Measurements from ENCODE around the gene KDM6B.
"Not testable (repeated sequence)": the region's sequence is repeated elsewhere in the genome, so short reads cannot be mapped to it uniquely, and the experiment has no call there.

Gene KDM6B

GRCh38 chr17:7850701-7851437, 16.9 kb downstream of the KDM6B start:
- in situ Hi-C loops (cut with MboI; ENCODE audit: low sequenced_read_pairs) = no loop called here

- in situ Hi-C loops (cut with MboI; ENCODE audit: low sequenced_read_pairs) = no loop called here
These were observed 17.6 kb downstream of the KDM6B start for GRCh38 chr17:7851438-7852261.

- in situ Hi-C loops (cut with MboI; ENCODE audit: low sequenced_read_pairs) = no loop called here
These were observed 18.2 kb downstream of the KDM6B start for GRCh38 chr17:7852262-7852670.

GRCh38 chr17:7852919-7853690, 19.1 kb downstream of the KDM6B start:
- in situ Hi-C loops (cut with MboI; ENCODE audit: low sequenced_read_pairs) = no loop called here

GRCh38 chr17:7853691-7854038, 19.6 kb downstream of the KDM6B start:
- in situ Hi-C loops (cut with MboI; ENCODE audit: low sequenced_read_pairs) = no loop called here

- in situ Hi-C loops (cut with MboI; ENCODE audit: low sequenced_read_pairs) = no loop called here
These were observed 20.2 kb downstream of the KDM6B start for GRCh38 chr17:7854078-7854777.

- in situ Hi-C loops (cut with MboI; ENCODE audit: low sequenced_read_pairs) = no loop called here
These were observed 21.0 kb downstream of the KDM6B start, which contains the start of gene TMEM88 for GRCh38 chr17:7854851-7855659. Gene TMEM88, plus strand, starts transcription at chr17:7855066. Its CDS starts 9 bp downstream, at chr17:7855075.

- in situ Hi-C loops (cut with MboI; ENCODE audit: low sequenced_read_pairs) = no loop called here
These were observed 21.6 kb downstream of the KDM6B start for GRCh38 chr17:7855660-7856010.

GRCh38 chr17:7856011-7856810, 22.2 kb downstream of the KDM6B start:
- in situ Hi-C loops (cut with MboI; ENCODE audit: low sequenced_read_pairs) = no loop called here

- in situ Hi-C loops (cut with MboI; ENCODE audit: low sequenced_read_pairs) = no loop called here
These were observed 23.0 kb downstream of the KDM6B start, which contains the start of gene NAA38 for GRCh38 chr17:7856811-7857712. Gene NAA38, minus strand, starts transcription at chr17:7857559. Its CDS starts 96 bp downstream, at chr17:7857463.

- in situ Hi-C loops (cut with MboI; ENCODE audit: low sequenced_read_pairs) = no loop called here
These were observed 23.9 kb downstream of the KDM6B start, which contains the start of gene CYB5D1 for GRCh38 chr17:7857713-7858521. Gene CYB5D1, plus strand, starts transcription at chr17:7858003. Its CDS starts 132 bp downstream, at chr17:7858135.

- in situ Hi-C loops (cut with MboI; ENCODE audit: low sequenced_read_pairs) = no loop called here
These were observed 24.4 kb downstream of the KDM6B start for GRCh38 chr17:7858522-7858810.

GRCh38 chr17:7859028-7859427, 25.0 kb downstream of the KDM6B start:
- in situ Hi-C loops (cut with MboI; ENCODE audit: low sequenced_read_pairs) = no loop called here

GRCh38 chr17:7862692-7863437, 28.8 kb downstream of the KDM6B start:
- in situ Hi-C loops (cut with MboI; ENCODE audit: low sequenced_read_pairs) = no loop called here

GRCh38 chr17:7864384-7864783, 30.4 kb downstream of the KDM6B start:
- in situ Hi-C loops (cut with MboI; ENCODE audit: low sequenced_read_pairs) = not testable (repeated sequence)

GRCh38 chr17:7864995-7865650, 31.1 kb downstream of the KDM6B start:
- in situ Hi-C loops (cut with MboI; ENCODE audit: low sequenced_read_pairs) = no loop called here
